SK-N-MC (cell line): ENCODE data around the gene MAGI2.

Source experiments
- EZH2 ChIP-seq: fragments of 200-600 bp; sonication (generic); IDR thresholded peaks from one replicate; pipeline ENCODE4 v1.6.1; 2017; ENCODE audit warnings: antibody characterized with exemption
- POLR2AphosphoS5 ChIP-seq: IDR thresholded peaks from 2 replicates; pipeline ENCODE4 v1.6.1; 2012; ENCODE audit warnings: mild to moderate bottlenecking, low read depth, low read length, borderline replicate concordance

DNA sequence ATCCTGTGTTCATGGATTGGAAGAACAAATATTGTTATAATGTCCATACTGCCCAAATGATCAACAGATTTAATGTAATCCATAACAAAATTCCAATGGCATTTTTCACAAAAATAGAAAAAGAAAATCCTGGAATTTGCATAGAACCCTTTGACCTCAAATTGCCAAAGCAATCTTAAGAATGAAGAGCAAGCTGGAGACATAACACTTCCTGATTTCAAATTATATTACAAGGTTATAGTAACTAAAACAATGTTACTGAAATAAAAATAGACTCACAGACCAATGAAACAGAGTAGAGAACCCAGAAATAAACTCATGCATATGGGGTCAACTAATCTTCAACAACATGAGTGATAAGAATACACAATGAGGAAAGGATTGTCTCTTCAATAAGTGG, 1352.4 kb downstream of the MAGI2 start:
- no peak for TF ChIP-seq POLR2AphosphoS5
- no peak for TF ChIP-seq EZH2
